OCI-LY7 (cell line): ENCODE data around the gene STK16. TPM values are rescaled to one million over a fixed set of nuclear protein-coding genes. Genes with fewer than 3 reads are reported as not detected.

Experiments
- BruUV-seq: library from RNA; stranded (reverse); fragments of 400-500 nt; replicated peaks from 2 replicates; lab custom pipeline; 2021; lab: Mats Ljungman, UMichigan
- CTCF ChIA-PET: fragments of 300-600 bp; sonication (Branson Sonifier 250); formaldehyde crosslinking; loops from one replicate; lab custom pipeline; 2022; ENCODE audit warnings: antibody characterized with exemption; ENCODE audit not compliant: unreplicated experiment; lab: Charles Lee
- POLR2A ChIA-PET: fragments of 300-600 bp; sonication (Branson Sonifier 250); formaldehyde crosslinking; loops from one replicate; lab custom pipeline; 2022; ENCODE audit warnings: antibody characterized with exemption; lab: Charles Lee
- DNase-seq: peaks from one replicate; pipeline ENCODE4 v3.0.0-alpha.2; 2015; ENCODE audit warnings: low spot score
- H2AFZ ChIP-seq: fragments of 200-600 bp; sonication (generic), shearing (Covaris generic); 2 replicates; pipeline ENCODE4 v1.6.1; 2014; ENCODE audit warnings: mild to moderate bottlenecking, antibody characterized with exemption, low read length, moderate library complexity
- H3K27ac ChIP-seq: fragments of 200-600 bp; sonication (generic); 2 replicates; pipeline ENCODE4 v1.5.1; 2014; ENCODE audit warnings: mixed run types, low read depth, mild to moderate bottlenecking, moderate library complexity, low read length, inconsistent platforms; ENCODE audit not compliant: poor library complexity, severe bottlenecking
- H3K36me3 ChIP-seq: fragments of 200-600 bp; sonication (generic); 2 replicates; pipeline ENCODE4 v1.6.1; 2014; ENCODE audit warnings: mild to moderate bottlenecking, antibody characterized with exemption, low read length, moderate library complexity, mixed read lengths; ENCODE audit not compliant: insufficient read depth
- H3K4me1 ChIP-seq: fragments of 200-600 bp; sonication (generic); 2 replicates; pipeline ENCODE4 v1.5.1; 2014; ENCODE audit warnings: mild to moderate bottlenecking, low read length; ENCODE audit not compliant: insufficient read depth, poor library complexity, severe bottlenecking
- H3K4me2 ChIP-seq: fragments of 200-600 bp; sonication (generic); 2 replicates; pipeline ENCODE4 v1.6.1; 2014; ENCODE audit warnings: mild to moderate bottlenecking, low read length
- H3K4me3 ChIP-seq: fragments of 200-600 bp; sonication (generic); 2 replicates; pipeline ENCODE4 v1.5.1; 2014; ENCODE audit warnings: mild to moderate bottlenecking, low read depth, low read length; ENCODE audit not compliant: poor library complexity, severe bottlenecking
- H3K79me2 ChIP-seq: fragments of 200-600 bp; sonication (generic); 2 replicates; pipeline ENCODE4 v1.6.1; 2016; ENCODE audit warnings: low read depth, mild to moderate bottlenecking, low read length, moderate library complexity, mixed read lengths; ENCODE audit not compliant: insufficient read depth
- H3K9me2 ChIP-seq: fragments of 200-600 bp; sonication (generic); 2 replicates; pipeline ENCODE4 v1.6.1; 2016; ENCODE audit warnings: mild to moderate bottlenecking, low read length, mixed read lengths; ENCODE audit not compliant: insufficient read depth
- H3K9me3 ChIP-seq: fragments of 200-600 bp; sonication (generic); 2 replicates; pipeline ENCODE4 v1.6.1; 2014; ENCODE audit warnings: mild to moderate bottlenecking, mixed run types, low read length, mixed read lengths
- H4K20me1 ChIP-seq: fragments of 200-600 bp; sonication (generic); 2 replicates; pipeline ENCODE4 v1.6.1; 2014; ENCODE audit warnings: mild to moderate bottlenecking, antibody characterized with exemption, low read length, moderate library complexity, mixed read lengths; ENCODE audit not compliant: insufficient read depth
- EZH2phosphoT487 ChIP-seq: fragments of 200-600 bp; sonication (generic); IDR thresholded peaks from 2 replicates; pipeline ENCODE4 v1.6.1; 2018; ENCODE audit warnings: low read depth, borderline replicate concordance, mild to moderate bottlenecking, mixed run types, antibody characterized with exemption, low read length, moderate library complexity, mixed read lengths
- intact Hi-C: fragments of 100-400 bp; cut with micrococcal nuclease; formaldehyde crosslinking; loops from one replicate; pipeline ENCODE4 v1.10.0; 2022; ENCODE audit not compliant: unreplicated experiment
- total RNA-seq, 2 experiments: library from RNA; depleted of rRNA in 1 of 2; stranded (reverse); fragments of >200 nt in 1 of 2; shearing (Covaris generic) in 1 of 2; gene quantifications; 2 replicates each; pipeline ENCODE4 v1.2.3, GENCODE V29; 2014 to 2022
- TF ChIP-seq, protein P1 (sequence below): fragments of 200-600 bp; sonication (generic); conservative IDR thresholded peaks from 2 replicates; pipeline ENCODE4 v1.5.1; 2014; ENCODE audit warnings: mild to moderate bottlenecking, antibody characterized with exemption, low read length, moderate library complexity, mixed read lengths

STK16 gene
- total RNA-seq, 2 experiments from 2014 or later: 23.4 to 39.5 TPM

GRCh38 chr2:219289537-219290361, 44.5 kb downstream of the STK16 start:
- POLR2A ChIA-PET: interaction anchor here (0.6 kb wide), 1 partner anchor 614 kb away, joined by 4 read pairs; no protein-coding TSS in a partner anchor
- TF ChIP-seq EZH2phosphoT487: no peak
- TF ChIP-seq, protein P1, sequence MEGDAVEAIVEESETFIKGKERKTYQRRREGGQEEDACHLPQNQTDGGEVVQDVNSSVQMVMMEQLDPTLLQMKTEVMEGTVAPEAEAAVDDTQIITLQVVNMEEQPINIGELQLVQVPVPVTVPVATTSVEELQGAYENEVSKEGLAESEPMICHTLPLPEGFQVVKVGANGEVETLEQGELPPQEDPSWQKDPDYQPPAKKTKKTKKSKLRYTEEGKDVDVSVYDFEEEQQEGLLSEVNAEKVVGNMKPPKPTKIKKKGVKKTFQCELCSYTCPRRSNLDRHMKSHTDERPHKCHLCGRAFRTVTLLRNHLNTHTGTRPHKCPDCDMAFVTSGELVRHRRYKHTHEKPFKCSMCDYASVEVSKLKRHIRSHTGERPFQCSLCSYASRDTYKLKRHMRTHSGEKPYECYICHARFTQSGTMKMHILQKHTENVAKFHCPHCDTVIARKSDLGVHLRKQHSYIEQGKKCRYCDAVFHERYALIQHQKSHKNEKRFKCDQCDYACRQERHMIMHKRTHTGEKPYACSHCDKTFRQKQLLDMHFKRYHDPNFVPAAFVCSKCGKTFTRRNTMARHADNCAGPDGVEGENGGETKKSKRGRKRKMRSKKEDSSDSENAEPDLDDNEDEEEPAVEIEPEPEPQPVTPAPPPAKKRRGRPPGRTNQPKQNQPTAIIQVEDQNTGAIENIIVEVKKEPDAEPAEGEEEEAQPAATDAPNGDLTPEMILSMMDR: no peak
- no peak for DNase-seq
- Histone ChIP-seq H2AFZ (no peak overlapping the region), H3K9me3 (no peaks in the 10 kb centered on the region), H3K36me3 (peaks cover 11% of the 10 kb centered on the region; the same call in 1 of the 2 replicates), H3K4me1 (peaks cover 9% of the 10 kb centered on the region), H3K79me2 (no peaks in the 10 kb centered on the region), H3K4me3 (no peak overlapping the region), H3K27ac (no peak overlapping the region), H4K20me1 (no peaks in the 10 kb centered on the region), H3K4me2 (no peak overlapping the region), H3K9me2 (no peaks in the 10 kb centered on the region)
- CTCF ChIA-PET: no interaction called here
- intact Hi-C loops: no loop called here
- BruUV-seq: no TSS peak

DNA sequence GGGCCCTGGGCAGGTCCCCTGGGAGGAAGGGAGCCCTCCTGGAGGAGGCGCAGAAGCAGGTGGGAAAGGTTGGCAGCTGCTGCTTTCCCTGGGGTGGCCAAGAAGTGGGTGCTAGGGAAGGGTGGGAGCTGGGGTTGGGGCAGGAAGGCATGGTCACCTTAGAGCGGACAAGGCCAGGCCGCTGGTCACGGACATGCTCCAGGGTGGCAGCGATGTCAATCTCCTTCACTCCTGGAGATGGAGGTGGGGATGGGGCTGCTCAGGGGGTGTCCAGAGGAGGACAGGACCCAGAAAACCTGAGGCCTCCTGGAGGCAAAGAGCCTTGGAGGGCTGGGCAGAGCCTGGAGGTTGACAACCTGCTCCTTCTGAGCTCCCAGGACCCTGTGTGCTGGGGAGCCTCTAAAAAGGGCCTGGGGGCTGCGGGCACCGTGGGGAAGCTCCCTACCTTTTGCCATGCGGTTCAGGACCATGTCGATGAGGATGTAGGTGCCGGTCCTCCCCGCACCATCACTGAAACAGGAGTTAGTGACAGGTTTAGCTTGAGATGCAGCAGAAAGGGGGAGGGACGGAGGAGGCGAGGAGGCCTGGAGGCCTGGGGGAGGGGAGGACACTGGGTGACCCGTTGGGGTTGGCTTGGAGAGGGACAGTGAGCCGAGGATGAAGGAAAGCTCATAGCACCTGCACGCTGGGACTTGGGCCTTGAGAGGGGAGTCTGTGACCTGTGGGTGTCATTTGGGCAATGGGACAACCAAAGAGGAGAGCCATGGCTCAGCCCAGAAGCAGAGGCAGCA, 45.3 kb downstream of the STK16 start:
- Histone ChIP-seq H3K4me3 (no peak overlapping the region), H3K9me3 (no peaks in the 10 kb centered on the region), H3K4me2 (no peak overlapping the region), H3K27ac (no peak overlapping the region), H3K4me1 (peaks cover 15% of the 10 kb centered on the region), H2AFZ (no peak overlapping the region), H3K79me2 (no peaks in the 10 kb centered on the region), H3K36me3 (peaks cover 2% of the 10 kb centered on the region; the same call in 1 of the 2 replicates), H4K20me1 (no peaks in the 10 kb centered on the region), H3K9me2 (no peaks in the 10 kb centered on the region)
- ChIA-PET CTCF (no interaction called here), POLR2A (interaction anchor here (0.6 to 1.3 kb wide), 2 partner anchors 10 to 615 kb away, joined by 4 to 5 read pairs; no protein-coding TSS in a partner anchor)
- no TSS peak for BruUV-seq
- TF ChIP-seq EZH2phosphoT487: no peak
- TF ChIP-seq, protein P1: no peak
- intact Hi-C loops: no loop called here
- no peak for DNase-seq
